Islet precursor cell (in vitro differentiated cells): ENCODE results near the gene SKOR1.

ENCODE experiments used
- DNase-seq: peaks from one replicate; pipeline ENCODE4 v3.0.0-alpha.2; 2018

SKOR1 gene, protein sequence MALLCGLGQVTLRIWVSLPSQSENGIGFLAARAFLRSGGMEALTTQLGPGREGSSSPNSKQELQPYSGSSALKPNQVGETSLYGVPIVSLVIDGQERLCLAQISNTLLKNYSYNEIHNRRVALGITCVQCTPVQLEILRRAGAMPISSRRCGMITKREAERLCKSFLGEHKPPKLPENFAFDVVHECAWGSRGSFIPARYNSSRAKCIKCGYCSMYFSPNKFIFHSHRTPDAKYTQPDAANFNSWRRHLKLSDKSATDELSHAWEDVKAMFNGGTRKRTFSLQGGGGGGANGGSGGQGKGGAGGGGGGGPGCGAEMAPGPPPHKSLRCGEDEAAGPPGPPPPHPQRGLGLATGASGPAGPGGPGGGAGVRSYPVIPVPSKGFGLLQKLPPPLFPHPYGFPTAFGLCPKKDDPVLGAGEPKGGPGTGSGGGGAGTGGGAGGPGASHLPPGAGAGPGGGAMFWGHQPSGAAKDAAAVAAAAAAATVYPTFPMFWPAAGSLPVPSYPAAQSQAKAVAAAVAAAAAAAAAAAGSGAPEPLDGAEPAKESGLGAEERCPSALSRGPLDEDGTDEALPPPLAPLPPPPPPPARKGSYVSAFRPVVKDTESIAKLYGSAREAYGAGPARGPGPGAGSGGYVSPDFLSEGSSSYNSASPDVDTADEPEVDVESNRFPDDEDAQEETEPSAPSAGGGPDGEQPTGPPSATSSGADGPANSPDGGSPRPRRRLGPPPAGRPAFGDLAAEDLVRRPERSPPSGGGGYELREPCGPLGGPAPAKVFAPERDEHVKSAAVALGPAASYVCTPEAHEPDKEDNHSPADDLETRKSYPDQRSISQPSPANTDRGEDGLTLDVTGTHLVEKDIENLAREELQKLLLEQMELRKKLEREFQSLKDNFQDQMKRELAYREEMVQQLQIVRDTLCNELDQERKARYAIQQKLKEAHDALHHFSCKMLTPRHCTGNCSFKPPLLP

DNA sequence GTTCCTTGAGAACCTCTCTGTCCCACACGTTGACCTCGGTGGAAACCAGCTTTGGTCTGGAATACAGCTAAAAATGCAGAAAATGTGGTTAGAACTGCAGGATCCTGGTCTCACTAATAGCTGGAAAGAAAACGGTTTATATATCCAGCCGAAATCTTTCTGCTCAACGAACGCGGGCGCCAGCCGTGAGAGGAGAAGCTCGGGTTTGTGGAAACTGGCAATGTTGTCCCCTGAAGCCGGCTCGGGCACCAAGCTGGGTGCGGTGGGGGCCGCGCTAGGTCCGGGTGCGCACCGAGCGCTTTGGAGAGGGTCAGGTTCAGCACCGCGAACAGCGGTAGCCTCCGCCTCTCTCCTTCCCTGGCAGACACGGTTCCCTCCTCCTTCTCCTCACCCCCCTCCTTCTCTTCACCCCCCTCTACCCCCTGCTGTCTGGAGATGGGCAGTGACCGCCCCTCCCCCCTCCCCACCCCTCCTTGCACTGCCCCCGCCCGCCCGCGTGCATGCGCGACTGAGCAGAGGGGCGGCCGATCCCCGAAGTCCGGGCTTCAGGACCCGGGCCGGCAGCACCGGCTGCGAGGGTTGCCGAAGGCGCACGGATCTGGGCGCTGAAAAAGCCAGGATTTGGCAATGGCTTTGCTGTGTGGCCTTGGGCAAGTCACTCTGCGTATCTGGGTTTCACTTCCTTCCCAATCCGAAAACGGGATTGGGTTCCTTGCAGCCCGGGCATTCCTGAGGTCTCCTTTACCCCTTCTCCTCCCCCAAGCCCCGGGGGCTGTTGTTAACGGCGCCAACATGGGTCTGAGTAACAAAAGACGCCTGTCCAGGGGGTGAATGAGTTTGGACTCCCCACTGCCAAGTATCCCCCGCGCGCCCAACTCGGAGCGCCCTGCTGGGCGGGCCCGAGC is at the start of gene SKOR1:
Gene SKOR1 (plus strand): TSS at position 534 of the 905 bp plus-strand sequence. CDS start 94 bp downstream, at position 628.
- no peak for DNase-seq

DNA sequence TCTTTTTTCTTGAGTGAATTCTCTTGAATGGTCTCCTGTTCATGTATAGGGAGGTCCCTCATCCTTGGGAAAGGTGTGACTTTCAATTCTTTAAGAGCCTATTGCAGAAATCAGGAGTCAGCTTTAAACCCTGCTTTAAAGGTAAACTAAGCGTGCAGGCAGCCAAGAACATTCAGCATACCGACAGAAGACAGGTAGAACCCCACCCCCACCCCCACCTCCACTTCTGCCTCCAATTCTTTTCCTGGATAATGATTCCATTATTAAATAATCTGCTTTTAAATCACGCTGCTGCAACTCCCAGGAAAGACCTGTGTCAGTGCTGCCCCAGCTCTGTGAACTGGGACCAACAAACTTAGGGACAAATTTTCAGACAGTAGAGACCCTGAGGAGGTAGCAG is 49.3 kb upstream of the SKOR1 start:
- DNase-seq, result no peak

DNA sequence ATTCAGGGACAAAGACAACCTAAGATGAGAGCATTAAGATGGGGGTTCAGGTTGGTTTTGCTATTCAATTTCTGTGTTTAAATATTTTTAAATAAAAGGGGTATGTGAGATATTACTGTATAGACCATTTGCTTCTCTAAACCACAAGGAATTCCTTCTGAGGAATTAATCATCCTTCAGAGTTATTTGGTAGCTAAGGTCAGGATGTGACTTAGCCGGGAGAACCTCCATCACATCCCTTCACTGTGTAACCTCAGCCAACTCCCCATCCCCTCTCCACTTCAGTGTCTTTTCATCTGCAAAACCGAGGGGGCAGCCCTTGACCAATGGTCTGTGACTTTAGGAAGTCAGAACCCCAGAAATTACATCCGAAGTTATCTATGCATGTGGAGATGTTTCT is 48.7 kb upstream of the SKOR1 start:
- no peak for DNase-seq

DNA sequence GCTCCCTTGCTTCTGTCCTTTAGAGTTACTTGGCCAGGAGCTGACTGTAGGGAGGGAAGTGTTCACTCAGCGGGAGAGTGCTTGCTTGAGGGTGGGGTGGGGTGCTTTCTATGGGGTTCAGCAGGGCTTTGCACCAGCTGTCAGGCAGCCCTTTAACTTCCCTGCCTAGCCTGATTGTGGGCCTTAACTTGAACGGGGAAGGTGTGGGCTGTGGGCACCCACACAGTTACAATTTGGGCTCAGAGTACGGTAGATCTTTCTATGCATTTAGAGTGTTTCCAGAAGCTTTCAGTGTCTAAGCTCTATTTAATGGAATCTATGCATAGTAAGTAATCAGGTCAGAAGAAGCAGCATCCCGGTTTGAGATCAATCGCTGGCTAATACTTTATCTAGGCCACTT is 48.2 kb upstream of the SKOR1 start:
- DNase-seq, result no peak

DNA sequence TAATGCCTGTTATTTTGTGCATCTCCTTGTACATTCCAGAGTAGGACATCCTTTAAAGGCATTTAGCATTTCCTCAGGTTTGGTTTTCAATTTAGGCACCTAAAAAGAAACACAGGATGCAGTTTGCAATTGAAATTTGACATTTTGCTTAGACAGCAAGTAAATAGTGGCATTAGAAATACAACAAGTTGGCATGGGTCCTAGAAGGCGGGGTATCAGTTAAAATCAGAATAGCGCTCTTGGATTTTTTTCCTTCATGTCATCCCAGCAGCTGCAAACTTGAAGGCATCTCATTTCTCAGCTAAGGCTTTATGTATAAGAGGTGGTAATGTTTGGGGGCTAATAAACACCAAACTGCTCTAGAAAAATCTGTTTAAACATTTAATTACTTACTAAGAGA is 47.5 kb upstream of the SKOR1 start:
- DNase-seq, result no peak

DNA sequence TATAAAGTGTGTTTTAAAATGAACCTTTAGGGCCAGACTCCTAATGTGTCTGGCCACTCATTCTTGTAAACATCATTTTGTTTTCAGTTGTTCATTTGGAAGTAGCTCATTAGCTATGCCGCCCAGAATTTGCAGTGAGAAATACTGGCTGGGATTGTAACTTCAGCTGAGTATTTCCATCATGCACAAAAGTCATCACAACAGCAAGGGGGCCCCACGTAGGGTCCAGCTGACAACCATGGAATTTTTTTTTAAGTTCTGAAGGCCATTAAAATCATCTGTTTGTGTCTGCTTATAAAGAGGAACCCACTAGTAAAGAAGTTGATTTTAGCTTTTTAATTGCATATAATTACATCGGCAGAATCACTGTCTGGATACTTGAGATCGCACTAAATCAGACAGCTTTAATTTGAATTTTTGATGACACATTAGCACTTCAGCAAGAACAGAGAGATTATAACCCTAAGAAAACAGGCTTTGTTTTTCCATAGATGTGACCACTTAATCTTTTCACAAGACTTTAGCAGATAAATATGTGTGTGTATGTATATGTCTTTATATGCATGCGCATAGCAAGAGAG is 46.3 kb upstream of the SKOR1 start:
- no peak for DNase-seq

DNA sequence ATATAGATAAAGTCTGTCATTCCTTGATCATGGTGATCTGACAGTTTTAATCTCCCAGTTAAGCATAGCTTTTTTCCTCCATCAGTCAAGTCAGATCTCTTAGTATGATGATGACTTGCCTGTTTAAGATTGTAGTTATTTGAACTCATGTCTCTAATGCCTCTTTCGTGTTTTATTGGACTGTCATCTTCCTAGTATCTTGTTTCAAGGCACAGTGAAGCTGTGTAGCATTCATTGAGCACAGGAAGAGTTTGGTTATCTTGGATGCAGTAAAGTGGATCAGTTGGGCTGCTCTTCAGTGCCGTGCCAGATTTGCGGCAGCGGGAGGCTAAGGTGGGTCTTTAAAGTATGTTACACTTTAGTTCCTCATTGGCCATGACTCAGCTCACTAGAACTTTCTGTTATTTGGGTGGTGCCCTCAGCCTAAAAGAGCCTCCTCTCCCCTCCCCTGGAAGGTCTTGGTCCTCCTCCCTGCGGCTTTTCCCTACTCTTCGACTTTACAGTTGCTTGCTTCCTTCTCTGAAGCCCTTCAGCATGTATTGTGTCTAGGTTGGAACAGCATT is 45.7 kb upstream of the SKOR1 start:
- DNase-seq, result no peak

DNA sequence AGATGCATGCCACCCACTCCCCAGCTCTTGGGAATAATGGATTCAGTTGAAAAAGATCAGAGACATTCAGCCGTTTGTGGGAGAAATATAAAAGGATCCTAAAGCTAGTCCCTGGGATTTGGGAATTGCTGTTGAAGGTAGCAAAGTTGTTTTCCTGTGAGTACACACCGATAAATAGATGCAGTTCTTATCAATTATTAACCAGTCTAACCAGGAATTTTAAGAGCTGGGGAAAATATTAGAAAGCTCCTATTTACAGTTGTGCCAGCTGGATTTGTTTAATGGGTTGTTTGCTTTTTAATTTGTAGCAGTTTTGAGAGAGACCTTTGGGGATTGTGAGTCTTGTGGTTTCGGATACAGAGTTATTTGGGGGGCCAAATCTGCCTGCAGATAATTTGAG is 44.2 kb upstream of the SKOR1 start:
- DNase-seq, result no peak

DNA sequence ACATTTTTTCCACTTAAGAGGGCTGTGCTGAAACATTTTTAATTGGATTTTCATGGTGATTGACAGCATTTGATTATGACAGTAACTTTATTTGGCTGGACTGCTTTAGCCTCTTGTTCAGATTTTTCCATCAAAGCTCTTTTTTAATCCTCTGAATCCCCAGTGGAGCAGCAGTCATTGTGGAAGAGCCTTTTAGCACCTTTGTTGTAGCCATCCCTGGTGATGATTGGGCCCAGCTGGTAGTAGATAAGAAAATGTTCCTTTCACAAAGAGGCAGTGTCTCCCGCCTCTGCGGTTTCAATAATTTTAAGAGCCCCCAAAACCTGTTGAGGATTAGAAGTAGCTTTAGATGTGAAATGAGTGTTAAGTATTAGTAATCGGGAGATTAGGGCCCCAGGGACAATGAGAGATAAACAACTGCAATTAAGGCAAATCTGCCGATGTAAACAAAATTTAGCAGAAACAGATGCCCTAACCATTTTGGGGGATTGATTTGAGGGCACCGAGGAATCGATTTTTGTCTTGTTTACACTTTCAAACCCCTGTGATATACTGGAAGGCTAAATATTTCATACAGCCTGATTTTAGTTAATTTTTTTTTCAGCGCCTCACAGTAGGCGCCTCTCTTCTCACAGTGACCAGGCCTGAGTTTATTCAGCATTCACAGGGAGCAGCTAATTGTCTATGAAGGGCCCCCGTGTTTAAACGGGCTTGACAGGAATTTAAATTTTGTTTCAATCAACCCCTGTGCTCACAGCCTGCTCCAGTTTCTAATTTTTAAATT is 43.2 kb upstream of the SKOR1 start:
- DNase-seq, result no peak

DNA sequence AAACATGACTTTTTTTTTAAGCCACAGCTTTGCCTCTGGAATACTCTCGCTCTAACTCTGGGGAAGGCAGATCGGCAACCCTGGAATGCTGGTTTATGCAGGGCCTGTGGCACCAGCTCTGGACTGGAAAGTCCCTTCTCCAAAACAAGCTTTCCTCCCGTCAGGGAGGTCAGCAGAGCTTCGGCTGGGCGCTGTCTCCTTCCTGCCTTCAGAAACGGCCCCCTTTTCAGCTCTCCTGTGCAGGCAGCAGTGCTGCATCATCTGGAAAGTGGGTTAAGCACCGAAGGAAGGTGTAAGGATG is 42.7 kb upstream of the SKOR1 start:
- DNase-seq, result no peak

DNA sequence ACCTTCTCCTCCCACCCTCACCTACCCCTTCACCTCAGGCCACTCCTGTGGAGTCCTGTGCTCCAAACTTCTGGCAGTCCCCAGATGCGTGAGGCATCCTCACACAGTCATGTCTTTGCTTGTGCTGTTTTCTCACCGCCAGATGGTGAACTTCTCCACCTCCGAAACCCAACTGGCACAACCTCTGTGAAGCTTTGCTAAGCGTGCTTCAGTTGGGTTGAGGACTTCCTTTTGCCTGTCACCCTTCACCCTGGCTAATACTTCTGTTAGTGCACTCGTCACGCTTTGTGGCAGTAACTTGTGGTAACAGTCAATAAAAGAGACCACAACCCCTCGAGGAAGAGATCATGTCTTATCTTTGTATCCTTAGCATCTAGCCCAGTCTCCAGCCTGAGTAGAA is 42.0 kb upstream of the SKOR1 start:
- DNase-seq, result no peak

DNA sequence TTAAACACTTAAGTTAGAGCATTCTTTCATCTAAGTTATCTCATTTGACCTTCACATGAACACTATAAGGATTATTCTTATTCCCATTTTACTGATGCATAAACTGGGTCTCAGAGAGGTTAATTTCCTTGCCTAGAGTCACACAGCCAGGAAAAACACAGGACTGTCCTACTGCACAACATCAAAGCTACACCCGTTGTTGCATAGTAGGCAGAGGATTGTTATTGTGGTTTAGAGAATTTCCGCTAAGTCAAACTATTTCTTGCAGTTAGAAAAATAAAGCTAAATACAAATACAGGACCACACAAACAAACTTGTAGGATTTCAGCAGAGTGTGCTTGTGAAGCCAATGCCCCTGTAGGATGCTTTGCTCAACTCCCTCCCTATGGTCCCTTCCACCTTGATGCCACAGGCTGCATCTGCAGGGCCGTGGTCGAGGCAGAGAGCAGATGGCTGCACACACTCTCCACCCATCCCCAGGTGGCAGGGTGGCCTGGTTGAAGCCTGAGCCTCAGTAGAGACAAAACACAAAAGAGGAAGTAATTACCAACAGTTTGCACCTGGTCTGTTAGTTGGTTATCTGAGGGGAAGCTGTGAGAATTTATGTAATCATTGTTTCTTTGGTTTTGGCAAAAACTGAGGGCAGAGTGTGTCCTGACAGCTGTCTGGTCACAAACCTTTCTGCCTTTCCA is 41.1 kb upstream of the SKOR1 start:
- no peak for DNase-seq

DNA sequence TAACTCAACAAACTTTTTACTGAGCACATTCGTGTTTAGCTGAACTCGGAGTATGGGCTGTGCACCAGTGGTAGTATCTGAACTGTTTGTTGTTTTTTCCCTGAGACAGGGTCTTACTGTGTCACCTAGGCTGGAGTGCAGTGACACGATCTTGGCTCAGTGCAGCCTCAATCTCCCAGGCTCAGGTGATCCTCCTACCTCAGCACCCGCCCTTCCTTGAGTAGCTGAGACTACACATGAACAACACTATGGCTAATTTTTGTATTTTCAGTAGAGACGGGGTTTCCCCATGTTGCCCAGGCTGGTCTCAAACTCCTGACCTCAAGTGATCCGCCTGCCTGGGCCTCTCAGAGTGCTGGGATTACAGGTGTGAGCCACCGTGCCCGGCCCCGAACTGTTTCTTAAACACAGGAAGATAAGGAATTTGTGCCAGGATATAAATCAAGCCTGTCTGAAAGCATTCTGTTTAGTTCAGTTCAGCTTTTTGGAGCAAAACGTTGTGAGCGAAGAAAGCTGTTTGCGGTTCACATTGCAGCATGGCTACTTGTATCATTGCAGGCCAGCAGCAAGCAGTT is 40.4 kb upstream of the SKOR1 start:
- DNase-seq, result no peak

DNA sequence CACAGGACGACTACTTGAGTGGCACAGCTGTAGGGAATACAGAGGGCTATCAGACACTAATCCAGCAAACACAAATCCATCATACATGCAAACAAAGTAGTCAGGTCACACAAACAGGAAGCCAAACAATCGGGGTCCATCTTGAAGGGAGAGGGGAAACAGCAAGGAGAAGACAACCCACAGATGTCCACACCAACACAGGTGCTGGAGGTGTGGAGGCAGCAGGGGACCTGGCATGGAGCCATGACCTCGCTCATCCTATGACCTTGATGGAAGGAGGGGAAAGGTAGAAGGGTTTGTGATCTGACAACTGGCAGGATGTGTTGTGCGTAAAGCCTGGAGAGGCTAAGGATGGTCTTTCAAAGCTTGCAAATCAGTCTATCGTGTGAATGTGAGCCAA is 39.9 kb upstream of the SKOR1 start:
- DNase-seq, result no peak

DNA sequence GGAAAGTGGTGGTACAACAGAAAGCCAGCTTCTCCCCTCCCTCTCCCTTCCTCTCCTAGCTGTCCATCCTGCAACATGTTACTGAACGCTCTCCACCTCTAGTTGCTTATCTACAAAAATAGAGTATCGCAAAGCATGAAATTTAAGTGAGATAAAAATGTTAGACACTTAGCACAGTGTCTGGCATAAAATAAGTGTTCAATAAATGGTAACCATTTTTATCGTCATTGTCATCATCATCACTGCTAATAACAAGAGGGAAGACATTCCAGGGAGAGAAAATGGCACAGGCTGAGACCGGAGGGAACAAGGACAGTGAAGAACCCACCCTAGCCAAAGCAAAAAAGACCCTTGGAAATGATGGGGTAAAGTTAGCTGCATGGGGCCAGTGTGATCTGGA is 38.7 kb upstream of the SKOR1 start:
- no peak for DNase-seq

DNA sequence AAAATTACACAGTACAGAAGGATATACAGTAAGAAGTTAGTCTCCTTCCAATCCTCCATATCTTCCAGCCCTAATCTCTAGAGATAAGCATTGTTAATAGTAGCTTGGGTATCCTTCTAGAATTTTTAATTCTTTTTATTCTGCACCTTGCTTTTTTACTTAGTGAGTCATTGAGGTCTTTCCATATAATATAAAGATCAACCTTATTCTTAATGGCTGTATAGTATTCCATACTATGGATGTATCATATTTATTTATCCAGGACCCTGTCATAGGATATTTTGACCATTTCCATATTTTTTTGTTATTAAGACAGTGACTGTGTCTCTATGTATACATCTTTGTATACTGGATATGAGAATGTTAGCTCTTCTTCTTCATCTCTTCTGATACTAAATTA is 36.3 kb upstream of the SKOR1 start:
- DNase-seq, result no peak

DNA sequence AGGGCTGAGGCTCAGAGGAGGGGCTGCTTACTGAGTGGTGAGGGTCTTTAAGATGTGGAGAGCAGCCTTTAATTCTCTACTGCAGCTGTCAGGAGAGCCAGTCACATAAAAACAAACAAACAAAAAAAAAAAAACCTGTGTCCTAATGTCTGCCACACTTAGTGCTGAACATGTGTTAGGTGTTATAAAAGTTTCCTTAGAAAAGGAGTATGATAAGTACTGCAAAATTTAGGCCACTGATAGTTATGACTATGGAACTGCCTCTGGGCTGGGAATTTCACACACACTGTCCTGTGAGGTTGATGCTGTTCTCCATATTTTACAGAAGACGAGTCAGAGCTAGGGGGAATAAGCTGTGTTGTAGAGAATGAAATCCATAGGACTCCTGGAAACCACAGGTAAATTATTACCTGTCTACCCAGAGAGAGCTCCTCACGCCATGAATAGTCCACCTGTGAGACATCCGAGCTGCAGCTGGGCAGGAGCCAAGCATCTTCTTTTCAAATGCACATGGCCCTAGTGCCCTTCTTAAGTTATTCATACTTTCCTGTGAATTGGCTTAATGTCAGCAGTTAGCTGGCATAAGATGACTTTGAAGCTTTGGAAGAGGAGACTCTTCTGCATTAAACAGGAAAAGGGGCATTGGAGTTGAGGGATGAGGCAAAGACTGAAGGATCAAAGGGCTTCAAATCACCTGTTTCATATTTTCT is 34.5 kb upstream of the SKOR1 start:
- no peak for DNase-seq

DNA sequence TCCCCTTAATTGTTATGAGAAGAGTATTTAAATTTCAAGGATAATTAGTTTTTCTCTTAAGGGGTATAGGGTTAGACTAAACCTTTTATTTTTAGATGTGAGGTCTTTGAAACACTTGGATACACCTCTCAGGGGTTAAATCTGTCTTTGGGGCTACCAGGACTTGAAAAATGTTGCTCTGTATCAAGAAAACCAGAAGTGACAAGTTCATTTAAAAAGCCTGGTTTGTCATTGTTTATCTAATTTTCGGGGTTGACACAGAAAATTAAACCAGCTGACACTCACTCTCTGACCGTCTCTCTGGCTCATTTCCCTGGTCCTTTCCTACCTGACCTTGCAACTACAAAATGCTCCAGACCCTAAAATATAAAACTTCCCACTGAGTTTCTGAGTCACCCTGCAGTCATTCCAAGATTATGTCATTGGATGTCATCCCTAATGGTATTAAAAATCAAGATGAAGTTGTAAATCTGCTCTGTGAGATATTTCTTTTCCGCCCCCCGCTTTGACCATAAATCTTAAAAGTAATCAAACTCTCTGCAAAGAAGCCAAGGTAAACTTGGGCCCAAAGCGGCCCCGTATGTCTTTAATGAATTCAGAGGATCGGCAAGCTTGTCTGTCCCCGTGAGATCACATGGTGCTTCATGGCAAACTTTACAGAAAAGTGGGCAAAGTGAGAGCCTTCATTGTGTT is 32.9 kb upstream of the SKOR1 start:
- no peak for DNase-seq
